Activated T-helper 1 cell treated with anti-CD3 and anti-CD28 coated beads, Interleukin-12 subunit alpha, Interleukin-12 subunit beta, Interleukin-2, Interleukin-4 antibody, amounts not matched to agents 30 ng/mL and 10 ng/mL and 1 ng/mL, durations not matched to agents 14 hours and 24 hours and 36 hours (primary cell): ENCODE results near the gene THNSL1. TPM values are rescaled to one million over a fixed set of nuclear protein-coding genes. Genes with fewer than 3 reads are reported as not detected.

Experiments
- DNase-seq: peaks from one replicate; pipeline ENCODE4 v3.0.0; 2021; ENCODE audit warnings: low spot score
- H3K27ac Mint-ChIP-seq: one replicate; pipeline ENCODE4 v1.8.0; 2021; ENCODE audit warnings: mild to moderate bottlenecking, mixed read lengths
- H3K27me3 Mint-ChIP-seq: one replicate; pipeline ENCODE4 v1.8.0; 2022; ENCODE audit warnings: mild to moderate bottlenecking, moderate library complexity, mixed read lengths; ENCODE audit not compliant: insufficient read depth
- H3K36me3 Mint-ChIP-seq: one replicate; pipeline ENCODE4 v1.8.0; 2021; ENCODE audit warnings: low read depth, mixed read lengths
- H3K4me1 Mint-ChIP-seq: one replicate; pipeline ENCODE4 v1.8.0; 2021; ENCODE audit warnings: low read depth, mixed read lengths
- H3K4me3 Mint-ChIP-seq: one replicate; pipeline ENCODE4 v1.8.0; 2021; ENCODE audit warnings: mild to moderate bottlenecking, moderate library complexity, mixed read lengths
- H3K9me3 Mint-ChIP-seq: one replicate; pipeline ENCODE4 v1.8.0; 2021; ENCODE audit warnings: mixed read lengths
- intact Hi-C: fragments of 100-400 bp; cut with micrococcal nuclease; formaldehyde crosslinking; loops from one replicate; pipeline ENCODE4 v1.15.1; 2024
- total RNA-seq: library from RNA; stranded (reverse); gene quantifications from 2 replicates; pipeline ENCODE4 v1.2.3, GENCODE V29; 2022

THNSL1 gene
- total RNA-seq, 1 donor from 2014 or later = 3.0 TPM

GRCh38 chr10:25017661-25018060, 1.2 kb downstream of the THNSL1 start:
- Mint-ChIP-seq H3K27me3 (peaks cover 2% of the 10 kb centered on the region), H3K9me3 (peaks cover 7% of the 10 kb centered on the region), H3K36me3 (peaks cover 1% of the 10 kb centered on the region), H3K4me1 (peaks cover 16% of the 10 kb centered on the region), H3K4me3 (peak overlapping the region; percentile 89), H3K27ac (peak overlapping the region; percentile 95)
- no peak for DNase-seq
- intact Hi-C loops = loop anchor here (1.0 to 5.0 kb wide), 8 partner anchors 45 to 1580 kb away; partner anchors contain the start of gene OTUD1

- Mint-ChIP-seq H3K9me3 (no peaks in the 10 kb centered on the region), H3K4me1 (peaks cover 16% of the 10 kb centered on the region), H3K27ac (no peak overlapping the region), H3K36me3 (peaks cover 1% of the 10 kb centered on the region), H3K4me3 (no peak overlapping the region), H3K27me3 (no peaks in the 10 kb centered on the region)
- intact Hi-C loops = loop anchor here (5.0 kb wide), 4 partner anchors 131 to 1581 kb away; partner anchors contain the start of gene OTUD1
- no peak for DNase-seq
Measured at GRCh38 chr10:25018703-25019102, 2.3 kb downstream of the THNSL1 start.

- no peaks in the 10 kb centered on the region for H3K9me3 Mint-ChIP-seq
- no peak overlapping the region for H3K4me3 Mint-ChIP-seq
- peaks cover 1% of the 10 kb centered on the region for H3K36me3 Mint-ChIP-seq
- DNase-seq = no peak
- H3K4me1 Mint-ChIP-seq = no peaks in the 10 kb centered on the region
- H3K27ac Mint-ChIP-seq = no peak overlapping the region
- intact Hi-C loops = no loop called here
- H3K27me3 Mint-ChIP-seq = no peaks in the 10 kb centered on the region
Measured at GRCh38 chr10:25023278-25023677, 6.9 kb downstream of the THNSL1 start.

- DNase-seq = no peak
- Mint-ChIP-seq H3K36me3 (no peaks in the 10 kb centered on the region), H3K27me3 (no peaks in the 10 kb centered on the region), H3K4me3 (no peak overlapping the region), H3K9me3 (no peaks in the 10 kb centered on the region), H3K27ac (no peak overlapping the region), H3K4me1 (no peaks in the 10 kb centered on the region)
- intact Hi-C loops = no loop called here
Measured at GRCh38 chr10:25024528-25024927, 8.1 kb downstream of the THNSL1 start.

GRCh38 chr10:25026463-25026862, 10.1 kb downstream of the THNSL1 start:
- DNase-seq = no peak
- Mint-ChIP-seq H3K9me3 (no peaks in the 10 kb centered on the region), H3K4me1 (no peaks in the 10 kb centered on the region), H3K36me3 (no peaks in the 10 kb centered on the region), H3K4me3 (no peak overlapping the region), H3K27ac (no peak overlapping the region), H3K27me3 (no peaks in the 10 kb centered on the region)
- intact Hi-C loops = no loop called here

- no peaks in the 10 kb centered on the region for H3K36me3 Mint-ChIP-seq
- intact Hi-C loops = no loop called here
Measured at GRCh38 chr10:25028711-25029110, 12.3 kb downstream of the THNSL1 start.

GRCh38 chr10:25029519-25029918, 13.1 kb downstream of the THNSL1 start:
- H3K36me3 Mint-ChIP-seq = no peaks in the 10 kb centered on the region
- intact Hi-C loops = no loop called here
- no peak overlapping the region for H3K4me3 Mint-ChIP-seq
- H3K9me3 Mint-ChIP-seq = no peaks in the 10 kb centered on the region
- peaks cover 6% of the 10 kb centered on the region for H3K27me3 Mint-ChIP-seq
- no peaks in the 10 kb centered on the region for H3K4me1 Mint-ChIP-seq
- no peak for DNase-seq
- no peak overlapping the region for H3K27ac Mint-ChIP-seq

More at GRCh38 chr10:25028711-25029110, 12.3 kb downstream of the THNSL1 start:
- H3K27ac Mint-ChIP-seq = no peak overlapping the region
- H3K4me3 Mint-ChIP-seq = no peak overlapping the region
- no peaks in the 10 kb centered on the region for H3K4me1 Mint-ChIP-seq
- H3K9me3 Mint-ChIP-seq = no peaks in the 10 kb centered on the region
- H3K27me3 Mint-ChIP-seq = peaks cover 5% of the 10 kb centered on the region
- DNase-seq = no peak

- H3K9me3 Mint-ChIP-seq = no peaks in the 10 kb centered on the region
- H3K4me3 Mint-ChIP-seq = no peak overlapping the region
Measured at GRCh38 chr10:25036381-25036780, 20.0 kb downstream of the THNSL1 start.

GRCh38 chr10:25038325-25038724, 21.9 kb downstream of the THNSL1 start:
- H3K27ac Mint-ChIP-seq = no peak overlapping the region
- H3K36me3 Mint-ChIP-seq = no peaks in the 10 kb centered on the region
- peaks cover 17% of the 10 kb centered on the region for H3K4me1 Mint-ChIP-seq
- H3K4me3 Mint-ChIP-seq = no peak overlapping the region
- no peaks in the 10 kb centered on the region for H3K9me3 Mint-ChIP-seq
- DNase-seq = no peak
- intact Hi-C loops = no loop called here
- H3K27me3 Mint-ChIP-seq = peaks cover 24% of the 10 kb centered on the region

More at GRCh38 chr10:25036381-25036780, 20.0 kb downstream of the THNSL1 start:
- intact Hi-C loops = no loop called here
- peaks cover 22% of the 10 kb centered on the region for H3K27me3 Mint-ChIP-seq
- DNase-seq = no peak
- peaks cover 17% of the 10 kb centered on the region for H3K4me1 Mint-ChIP-seq
- no peak overlapping the region for H3K27ac Mint-ChIP-seq
- H3K36me3 Mint-ChIP-seq = no peaks in the 10 kb centered on the region

GRCh38 chr10:25039531-25039930, 23.1 kb downstream of the THNSL1 start:
- Mint-ChIP-seq H3K4me3 (no peak overlapping the region), H3K9me3 (no peaks in the 10 kb centered on the region), H3K27me3 (peaks cover 27% of the 10 kb centered on the region), H3K36me3 (no peaks in the 10 kb centered on the region), H3K27ac (no peak overlapping the region), H3K4me1 (peaks cover 17% of the 10 kb centered on the region)
- DNase-seq = no peak
- intact Hi-C loops = no loop called here

GRCh38 chr10:25046641-25047040, 30.2 kb downstream of the THNSL1 start:
- H3K36me3 Mint-ChIP-seq = peaks cover 1% of the 10 kb centered on the region

GRCh38 chr10:25047088-25047487, 30.7 kb downstream of the THNSL1 start:
- Mint-ChIP-seq H3K4me1 (no peaks in the 10 kb centered on the region), H3K4me3 (no peak overlapping the region), H3K9me3 (peaks cover 7% of the 10 kb centered on the region), H3K36me3 (peaks cover 1% of the 10 kb centered on the region), H3K27ac (no peak overlapping the region), H3K27me3 (peaks cover 39% of the 10 kb centered on the region)
- DNase-seq = no peak
- intact Hi-C loops = no loop called here

More at GRCh38 chr10:25046641-25047040, 30.2 kb downstream of the THNSL1 start:
- no peak for DNase-seq
- Mint-ChIP-seq H3K4me3 (no peak overlapping the region), H3K27ac (no peak overlapping the region), H3K4me1 (no peaks in the 10 kb centered on the region), H3K9me3 (peaks cover 7% of the 10 kb centered on the region), H3K27me3 (peaks cover 39% of the 10 kb centered on the region)
- intact Hi-C loops = no loop called here

GRCh38 chr10:25047591-25048301, 31.3 kb downstream of the THNSL1 start:
- H3K36me3 Mint-ChIP-seq = peaks cover 1% of the 10 kb centered on the region
- peaks cover 7% of the 10 kb centered on the region for H3K9me3 Mint-ChIP-seq
- peaks cover 35% of the 10 kb centered on the region for H3K27me3 Mint-ChIP-seq
- intact Hi-C loops = no loop called here
- no peak overlapping the region for H3K4me3 Mint-ChIP-seq
- DNase-seq = no peak
- no peak overlapping the region for H3K27ac Mint-ChIP-seq
- no peaks in the 10 kb centered on the region for H3K4me1 Mint-ChIP-seq
